Esophagus muscularis mucosa (tissue), 4 donors: Measurements from ENCODE around the gene ZNF77. TPM values are rescaled to one million over a fixed set of nuclear protein-coding genes. Genes with fewer than 3 reads are reported as not detected.
"Not testable (repeated sequence)": the region's sequence is repeated elsewhere in the genome, so short reads cannot be mapped to it uniquely, and the experiment has no call there.

Experiments
- DNase-seq: peaks from one replicate; pipeline ENCODE4 v3.0.0-alpha.2; 2017; ENCODE audit errors: extremely low spot score
- H3K27ac ChIP-seq, 4 donors: fragments of 200-600 bp; sonication (generic); replicated peaks in 1 of 4; 1 replicate in 3 of 4; 2 replicates in 1 of 4; pipeline ENCODE4 v1.5.1; 2016 to 2019; ENCODE audit warnings: mild to moderate bottlenecking in 1 of 4
- H3K27me3 ChIP-seq, 4 donors: fragments of 200-600 bp; sonication (generic); one replicate each; pipeline versions ENCODE4 v1.5.1 to v1.6.0; 2016 to 2019
- H3K36me3 ChIP-seq, 4 donors: fragments of 200-600 bp; sonication (generic); one replicate each; pipeline ENCODE4 v1.5.1; 2016 to 2019
- H3K4me1 ChIP-seq, 4 donors: fragments of 200-600 bp; sonication (generic); one replicate each; pipeline ENCODE4 v1.5.1; 2016 to 2019
- H3K4me3 ChIP-seq, 4 donors: fragments of 200-600 bp; sonication (generic); 1 replicate in 2 of 4; 2 replicates in 2 of 4; pipeline ENCODE4 v1.5.1; 2016 to 2019; ENCODE audit warnings: mild to moderate bottlenecking in 4 of 4, moderate library complexity in 1 of 4
- H3K9me3 ChIP-seq, 4 donors: fragments of 200-600 bp; sonication (generic); 1 replicate in 3 of 4; 2 replicates in 1 of 4; pipeline ENCODE4 v1.5.1; 2016 to 2019
- EP300 ChIP-seq: sonication (generic); formaldehyde crosslinking; IDR thresholded peaks from one replicate; pipeline ENCODE4 v1.6.1; 2017; ENCODE audit warnings: antibody characterized with exemption
- POLR2A ChIP-seq: fragments of 450-650 bp; IDR thresholded peaks from one replicate; pipeline ENCODE4 v1.6.1; 2017; ENCODE audit warnings: antibody characterized with exemption, moderate library complexity, mild to moderate bottlenecking, low read depth
- POLR2AphosphoS5 ChIP-seq, 2 donors: sonication (generic); formaldehyde crosslinking; IDR thresholded peaks; one replicate each; pipeline ENCODE4 v1.6.1; 2017; ENCODE audit warnings: antibody characterized with exemption in 2 of 2
- WGBS: methylation state at CpG from one replicate; pipeline ENCODE4 v1.1.5; 2018; 5-methylcytosine and 5-hydroxymethylcytosine counted together
- intact Hi-C: fragments of 100-400 bp; cut with DNase I; formaldehyde crosslinking; loops from one replicate; pipeline ENCODE4 v1.15.1; 2023
- total RNA-seq, 4 donors: library from RNA; depleted of rRNA; stranded (reverse); fragments of >200 nt; gene quantifications; one replicate each; pipeline versions ENCODE4 v1.1.0 to v1.2.1, GENCODE V29; 2016
- TF ChIP-seq, protein P1 (sequence below), 3 experiments: fragments of 200-600 bp in 2 of 3; fragments of 450-650 bp in 1 of 3; sonication (generic) in 2 of 3; IDR thresholded peaks; one replicate each; pipeline ENCODE4 v1.5.1; 2017 to 2019; ENCODE audit warnings: antibody characterized with exemption in 3 of 3, mild to moderate bottlenecking in 2 of 3, moderate library complexity in 1 of 3

Gene ZNF77
- total RNA-seq, 4 donors from 2014 or later, result 2.5 to 4.2 (median 3.0) TPM

- no peak for TF ChIP-seq EP300
- TF ChIP-seq POLR2A, result no peak
- TF ChIP-seq POLR2AphosphoS5 (IDR thresholded peaks at IDR 0.05), result no peak
- TF ChIP-seq, protein P1, sequence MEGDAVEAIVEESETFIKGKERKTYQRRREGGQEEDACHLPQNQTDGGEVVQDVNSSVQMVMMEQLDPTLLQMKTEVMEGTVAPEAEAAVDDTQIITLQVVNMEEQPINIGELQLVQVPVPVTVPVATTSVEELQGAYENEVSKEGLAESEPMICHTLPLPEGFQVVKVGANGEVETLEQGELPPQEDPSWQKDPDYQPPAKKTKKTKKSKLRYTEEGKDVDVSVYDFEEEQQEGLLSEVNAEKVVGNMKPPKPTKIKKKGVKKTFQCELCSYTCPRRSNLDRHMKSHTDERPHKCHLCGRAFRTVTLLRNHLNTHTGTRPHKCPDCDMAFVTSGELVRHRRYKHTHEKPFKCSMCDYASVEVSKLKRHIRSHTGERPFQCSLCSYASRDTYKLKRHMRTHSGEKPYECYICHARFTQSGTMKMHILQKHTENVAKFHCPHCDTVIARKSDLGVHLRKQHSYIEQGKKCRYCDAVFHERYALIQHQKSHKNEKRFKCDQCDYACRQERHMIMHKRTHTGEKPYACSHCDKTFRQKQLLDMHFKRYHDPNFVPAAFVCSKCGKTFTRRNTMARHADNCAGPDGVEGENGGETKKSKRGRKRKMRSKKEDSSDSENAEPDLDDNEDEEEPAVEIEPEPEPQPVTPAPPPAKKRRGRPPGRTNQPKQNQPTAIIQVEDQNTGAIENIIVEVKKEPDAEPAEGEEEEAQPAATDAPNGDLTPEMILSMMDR (IDR thresholded peaks at IDR 0.05), result no peak
- 98% methylated on average over 5 of the region's 5 CpGs for WGBS
- Histone ChIP-seq H3K27me3 (no peaks in the 10 kb centered on the region), H3K9me3 (no peaks in the 10 kb centered on the region), H3K36me3 (peaks cover 10 to 26% (median 17%) of the 10 kb centered on the region in 4 donors), H3K4me3 (no peak overlapping the region), H3K4me1 (no peaks in the 10 kb centered on the region), H3K27ac (no peak overlapping the region)
- DNase-seq, result no peak
- intact Hi-C loops, result no loop called here
These were observed 32.5 kb downstream of the ZNF77 start for GRCh38 chr19:2912306-2912705.

DNA sequence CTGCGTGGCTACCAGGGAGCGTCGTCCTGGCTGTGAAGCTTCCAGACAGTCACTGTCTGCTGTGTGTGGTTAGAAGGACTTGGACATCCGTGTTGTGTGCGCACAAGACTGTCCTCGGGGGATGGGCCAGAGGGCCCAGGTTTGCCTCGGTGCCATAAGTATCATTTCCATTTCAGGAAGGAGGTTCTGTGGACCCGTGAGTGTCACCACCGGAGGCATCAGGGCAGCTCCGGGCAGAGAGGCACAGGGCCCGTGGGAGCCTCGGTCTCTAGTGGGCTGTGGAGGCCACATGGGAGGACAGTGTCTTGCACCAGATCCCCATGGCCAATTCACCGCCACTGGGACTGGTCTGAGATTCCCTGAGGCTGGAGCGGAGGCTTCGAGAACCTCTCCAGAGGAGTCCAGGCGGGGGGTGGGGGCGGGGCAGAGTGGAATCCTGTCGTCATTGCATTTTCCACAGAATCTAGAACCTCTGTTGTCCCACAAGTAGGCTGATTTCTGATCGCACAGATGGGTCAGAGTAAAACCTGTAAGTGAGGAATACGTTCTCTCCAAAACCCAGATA is 38.1 kb downstream of the ZNF77 start:
- Histone ChIP-seq H3K4me1 (peaks cover 2 to 12% (median 5%) of the 10 kb centered on the region in 4 donors), H3K9me3 (no peaks in the 10 kb centered on the region), H3K36me3 (no peaks in the 10 kb centered on the region), H3K27me3 (no peaks in the 10 kb centered on the region), H3K4me3 (no peak overlapping the region), H3K27ac (no peak overlapping the region)
- 94% methylated on average over 12 of the region's 20 CpGs for WGBS
- intact Hi-C loops, result no loop called here
- DNase-seq, result no peak
- TF ChIP-seq, protein P1 (IDR thresholded peaks at IDR 0.05), result no peak
- no peak for TF ChIP-seq EP300

GRCh38 chr19:2905918-2906519 is 38.8 kb downstream of the ZNF77 start:
- no peak for TF ChIP-seq POLR2AphosphoS5 (IDR thresholded peaks at IDR 0.05)
- Histone ChIP-seq H3K4me1 (peaks cover 7 to 19% (median 12%) of the 10 kb centered on the region in 4 donors), H3K36me3 (no peaks in the 10 kb centered on the region), H3K27ac (no peak overlapping the region), H3K9me3 (no peaks in the 10 kb centered on the region), H3K4me3 (no peak overlapping the region), H3K27me3 (no peaks in the 10 kb centered on the region)
- no peak for DNase-seq
- WGBS, result 91% methylated on average over 11 of the region's 11 CpGs
- intact Hi-C loops, result no loop called here

- not testable (repeated sequence) for H3K27ac ChIP-seq
- intact Hi-C loops, result loop anchor here (5.0 kb wide), 1 partner anchor 39 kb away; the partner anchor contains the start of gene ZNF77
- 93% methylated on average over 13 of the region's 13 CpGs for WGBS
These were observed 41.4 kb downstream of the ZNF77 start for GRCh38 chr19:2903326-2903725.

DNA sequence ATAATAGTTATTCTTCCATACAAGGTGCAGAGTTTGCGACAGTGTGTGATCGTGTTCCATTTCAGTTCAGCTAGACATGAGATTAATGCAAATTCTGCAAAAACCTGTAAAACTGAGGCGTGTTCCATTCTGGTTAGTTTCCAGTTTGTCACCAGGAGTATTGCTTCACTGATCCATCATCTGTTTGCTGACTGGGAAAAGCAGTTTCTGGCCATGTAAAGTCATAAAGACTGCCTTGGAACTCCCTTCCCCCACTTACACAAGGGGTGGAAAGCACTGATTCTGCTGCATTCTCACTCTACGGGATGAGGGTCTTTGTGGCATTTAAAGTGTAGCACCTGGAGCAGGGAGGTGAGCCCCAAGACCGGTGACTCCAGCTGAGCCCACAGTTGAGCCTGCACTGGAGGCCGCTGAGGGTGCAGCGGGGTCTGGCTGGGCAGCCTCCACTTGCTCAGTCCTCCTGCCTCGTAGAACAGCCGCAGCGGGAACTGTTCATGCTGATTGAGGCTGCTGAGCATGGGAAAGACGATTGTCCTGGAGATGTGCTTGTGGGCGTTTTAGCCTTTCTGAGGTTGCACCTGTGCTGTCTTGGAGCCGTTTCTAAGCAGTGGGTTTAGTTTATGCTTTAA is 42.1 kb downstream of the ZNF77 start:
- no peak overlapping the region for H3K4me3 ChIP-seq
- H3K27ac ChIP-seq, result no peak overlapping the region
- H3K4me1 ChIP-seq, result peaks cover 7 to 19% (median 17%) of the 10 kb centered on the region in 4 donors
- intact Hi-C loops, result loop anchor here (5.0 kb wide), 1 partner anchor 40 kb away; the partner anchor contains the start of gene ZNF77
- no peaks in the 10 kb centered on the region for H3K9me3 ChIP-seq
- H3K27me3 ChIP-seq, result no peaks in the 10 kb centered on the region
- no peaks in the 10 kb centered on the region for H3K36me3 ChIP-seq
- TF ChIP-seq, protein P1 (IDR thresholded peaks at IDR 0.05), result no peak
- no peak for DNase-seq
- WGBS, result 90% methylated on average over 13 of the region's 13 CpGs

More at GRCh38 chr19:2903326-2903725, 41.4 kb downstream of the ZNF77 start:
- not testable (repeated sequence) for H3K9me3 ChIP-seq, DNase-seq, H3K36me3 ChIP-seq, H3K27me3 ChIP-seq, H3K4me3 ChIP-seq
- peaks cover 7 to 19% (median 17%) of the 10 kb centered on the region in 4 donors for H3K4me1 ChIP-seq
